Erythroblast (primary cell): ENCODE results near the gene PGM1.

ENCODE experiments used
- GATA1 ChIP-seq: IDR thresholded peaks from 2 replicates; pipeline ENCODE4 v1.6.1; 2011; ENCODE audit warnings: low read depth, mild to moderate bottlenecking, control low read depth, low read length, moderate library complexity
- POLR2A ChIP-seq: IDR thresholded peaks from 2 replicates; pipeline ENCODE4 v1.6.1; 2011; ENCODE audit warnings: mild to moderate bottlenecking, low read length

GRCh38 chr1:63677497-63677896 lies 84.3 kb downstream of the PGM1 start:
- TF ChIP-seq POLR2A = no peak
- TF ChIP-seq GATA1 = no peak
